ENCODE results near the gene TOR1AIP2.

TOR1AIP2 gene

GRCh38 chr1:179875596-179876299, 1.9 kb downstream of the TOR1AIP2 start:
- H3K4me3 ChIP-seq (ENCODE audit: low read length) = no peak overlapping the region
- H3K4me1 ChIP-seq (ENCODE audit: control insufficient read depth, insufficient read depth, low read length) = no peaks in the 10 kb centered on the region
- no peak overlapping the region for H3K27ac ChIP-seq (ENCODE audit: low read length)
- H3K9me3 ChIP-seq (ENCODE audit: control insufficient read depth, insufficient read depth, low read length) = no peaks in the 10 kb centered on the region
- WGBS (ENCODE audit: insufficient coverage, insufficient read length) = no CpG with 5 or more reads among the region's 4 CpGs
- no peak for DNase-seq (ENCODE audit: low read depth, low spot score)
- H3K27me3 ChIP-seq (ENCODE audit: control insufficient read depth, insufficient read depth, low read length) = no peaks in the 10 kb centered on the region
- H3K36me3 ChIP-seq (ENCODE audit: control insufficient read depth, insufficient read depth, low read length) = no peaks in the 10 kb centered on the region

GRCh38 chr1:179873438-179873851, 4.2 kb downstream of the TOR1AIP2 start:
- WGBS (ENCODE audit: insufficient coverage, insufficient read length) = no CpG with 5 or more reads among the region's 2 CpGs
- no peaks in the 10 kb centered on the region; the same call in 1 of the 2 replicates for H3K36me3 ChIP-seq (ENCODE audit: control insufficient read depth, insufficient read depth, low read length)
- H3K4me1 ChIP-seq (ENCODE audit: control insufficient read depth, insufficient read depth, low read length) = no peaks in the 10 kb centered on the region

GRCh38 chr1:179872558-179872957, 5.0 kb downstream of the TOR1AIP2 start:
- no peak for DNase-seq (ENCODE audit: low read depth, low spot score)
- no peaks in the 10 kb centered on the region; the same call in 1 of the 2 replicates for H3K36me3 ChIP-seq (ENCODE audit: control insufficient read depth, insufficient read depth, low read length)
- no CpG with 5 or more reads among the region's 5 CpGs for WGBS (ENCODE audit: insufficient coverage, insufficient read length)
- H3K9me3 ChIP-seq (ENCODE audit: control insufficient read depth, insufficient read depth, low read length) = no peaks in the 10 kb centered on the region
- H3K27ac ChIP-seq (ENCODE audit: low read length) = no peak overlapping the region
- no peaks in the 10 kb centered on the region for H3K4me1 ChIP-seq (ENCODE audit: control insufficient read depth, insufficient read depth, low read length)
- no peak overlapping the region for H3K4me3 ChIP-seq (ENCODE audit: low read length)
- no peaks in the 10 kb centered on the region for H3K27me3 ChIP-seq (ENCODE audit: control insufficient read depth, insufficient read depth, low read length)

More at GRCh38 chr1:179873438-179873851, 4.2 kb downstream of the TOR1AIP2 start:
- no peak overlapping the region for H3K27ac ChIP-seq (ENCODE audit: low read length)
- DNase-seq (ENCODE audit: low read depth, low spot score) = no peak
- no peaks in the 10 kb centered on the region for H3K27me3 ChIP-seq (ENCODE audit: control insufficient read depth, insufficient read depth, low read length)
- H3K4me3 ChIP-seq (ENCODE audit: low read length) = no peak overlapping the region
- no peaks in the 10 kb centered on the region for H3K9me3 ChIP-seq (ENCODE audit: control insufficient read depth, insufficient read depth, low read length)

- no peak for DNase-seq (ENCODE audit: low read depth, low spot score)
- no peaks in the 10 kb centered on the region for H3K4me1 ChIP-seq (ENCODE audit: control insufficient read depth, insufficient read depth, low read length)
- no peak overlapping the region for H3K27ac ChIP-seq (ENCODE audit: low read length)
- H3K27me3 ChIP-seq (ENCODE audit: control insufficient read depth, insufficient read depth, low read length) = no peaks in the 10 kb centered on the region
- no peak overlapping the region for H3K4me3 ChIP-seq (ENCODE audit: low read length)
- H3K9me3 ChIP-seq (ENCODE audit: control insufficient read depth, insufficient read depth, low read length) = no peaks in the 10 kb centered on the region
- no peaks in the 10 kb centered on the region; the same call in 1 of the 2 replicates for H3K36me3 ChIP-seq (ENCODE audit: control insufficient read depth, insufficient read depth, low read length)
- no CpG with 5 or more reads among the region's 1 CpG for WGBS (ENCODE audit: insufficient coverage, insufficient read length)
Observed at GRCh38 chr1:179871940-179872339, 5.7 kb downstream of the TOR1AIP2 start.

GRCh38 chr1:179870870-179871269, 6.7 kb downstream of the TOR1AIP2 start:
- H3K27ac ChIP-seq (ENCODE audit: low read length) = no peak overlapping the region
- no peaks in the 10 kb centered on the region for H3K4me1 ChIP-seq (ENCODE audit: control insufficient read depth, insufficient read depth, low read length)
- no peak for DNase-seq (ENCODE audit: low read depth, low spot score)
- no peaks in the 10 kb centered on the region; the same call in 1 of the 2 replicates for H3K36me3 ChIP-seq (ENCODE audit: control insufficient read depth, insufficient read depth, low read length)
- no peaks in the 10 kb centered on the region for H3K9me3 ChIP-seq (ENCODE audit: control insufficient read depth, insufficient read depth, low read length)
- WGBS (ENCODE audit: insufficient coverage, insufficient read length) = no CpG with 5 or more reads among the region's 1 CpG
- H3K4me3 ChIP-seq (ENCODE audit: low read length) = no peak overlapping the region
- no peaks in the 10 kb centered on the region for H3K27me3 ChIP-seq (ENCODE audit: control insufficient read depth, insufficient read depth, low read length)

- Histone ChIP-seq H3K27me3 (ENCODE audit: control insufficient read depth, insufficient read depth, low read length) (no peaks in the 10 kb centered on the region), H3K4me3 (ENCODE audit: low read length) (no peak overlapping the region), H3K36me3 (ENCODE audit: control insufficient read depth, insufficient read depth, low read length) (peaks cover 8% of the 10 kb centered on the region; the same call in 1 of the 2 replicates), H3K27ac (ENCODE audit: low read length) (no peak overlapping the region), H3K9me3 (ENCODE audit: control insufficient read depth, insufficient read depth, low read length) (no peaks in the 10 kb centered on the region), H3K4me1 (ENCODE audit: control insufficient read depth, insufficient read depth, low read length) (no peaks in the 10 kb centered on the region)
- no peak for DNase-seq (ENCODE audit: low read depth, low spot score)
- no CpG with 5 or more reads among the region's 1 CpG for WGBS (ENCODE audit: insufficient coverage, insufficient read length)
Observed at GRCh38 chr1:179867493-179868330, 9.9 kb downstream of the TOR1AIP2 start.

GRCh38 chr1:179866616-179867015, 11.0 kb downstream of the TOR1AIP2 start:
- no peak overlapping the region for H3K4me3 ChIP-seq (ENCODE audit: low read length)
- WGBS (ENCODE audit: insufficient coverage, insufficient read length) = no CpG with 5 or more reads among the region's 7 CpGs
- H3K36me3 ChIP-seq (ENCODE audit: control insufficient read depth, insufficient read depth, low read length) = peaks cover 8% of the 10 kb centered on the region; the same call in 1 of the 2 replicates
- no peak overlapping the region for H3K27ac ChIP-seq (ENCODE audit: low read length)
- no peaks in the 10 kb centered on the region for H3K9me3 ChIP-seq (ENCODE audit: control insufficient read depth, insufficient read depth, low read length)
- no peaks in the 10 kb centered on the region for H3K27me3 ChIP-seq (ENCODE audit: control insufficient read depth, insufficient read depth, low read length)
- DNase-seq (ENCODE audit: low read depth, low spot score) = no peak
- H3K4me1 ChIP-seq (ENCODE audit: control insufficient read depth, insufficient read depth, low read length) = no peaks in the 10 kb centered on the region

- no peak overlapping the region for H3K27ac ChIP-seq (ENCODE audit: low read length)
- peaks cover 8% of the 10 kb centered on the region; the same call in 1 of the 2 replicates for H3K36me3 ChIP-seq (ENCODE audit: control insufficient read depth, insufficient read depth, low read length)
- no peaks in the 10 kb centered on the region for H3K4me1 ChIP-seq (ENCODE audit: control insufficient read depth, insufficient read depth, low read length)
- DNase-seq (ENCODE audit: low read depth, low spot score) = no peak
- WGBS (ENCODE audit: insufficient coverage, insufficient read length) = no CpG with 5 or more reads among the region's 6 CpGs
- H3K4me3 ChIP-seq (ENCODE audit: low read length) = no peak overlapping the region
- H3K27me3 ChIP-seq (ENCODE audit: control insufficient read depth, insufficient read depth, low read length) = no peaks in the 10 kb centered on the region
- H3K9me3 ChIP-seq (ENCODE audit: control insufficient read depth, insufficient read depth, low read length) = no peaks in the 10 kb centered on the region
Observed at GRCh38 chr1:179865377-179865776, 12.2 kb downstream of the TOR1AIP2 start.

GRCh38 chr1:179860652-179861051, 17.0 kb downstream of the TOR1AIP2 start:
- DNase-seq (ENCODE audit: low read depth, low spot score) = no peak
- Histone ChIP-seq H3K4me3 (ENCODE audit: low read length) (no peak overlapping the region), H3K9me3 (ENCODE audit: control insufficient read depth, insufficient read depth, low read length) (no peaks in the 10 kb centered on the region), H3K27ac (ENCODE audit: low read length) (no peak overlapping the region), H3K27me3 (ENCODE audit: control insufficient read depth, insufficient read depth, low read length) (no peaks in the 10 kb centered on the region), H3K4me1 (ENCODE audit: control insufficient read depth, insufficient read depth, low read length) (no peaks in the 10 kb centered on the region), H3K36me3 (ENCODE audit: control insufficient read depth, insufficient read depth, low read length) (peaks cover 7% of the 10 kb centered on the region; the same call in 1 of the 2 replicates)
- no CpG with 5 or more reads among the region's 3 CpGs for WGBS (ENCODE audit: insufficient coverage, insufficient read length)

- Histone ChIP-seq H3K4me3 (ENCODE audit: low read length) (no peak overlapping the region), H3K9me3 (ENCODE audit: control insufficient read depth, insufficient read depth, low read length) (no peaks in the 10 kb centered on the region), H3K27me3 (ENCODE audit: control insufficient read depth, insufficient read depth, low read length) (no peaks in the 10 kb centered on the region), H3K27ac (ENCODE audit: low read length) (no peak overlapping the region), H3K36me3 (ENCODE audit: control insufficient read depth, insufficient read depth, low read length) (no peaks in the 10 kb centered on the region; the same call in 1 of the 2 replicates), H3K4me1 (ENCODE audit: control insufficient read depth, insufficient read depth, low read length) (no peaks in the 10 kb centered on the region)
- DNase-seq (ENCODE audit: low read depth, low spot score) = no peak
- WGBS (ENCODE audit: insufficient coverage, insufficient read length) = no CpG with 5 or more reads among the region's 4 CpGs
Observed at GRCh38 chr1:179857009-179857408, 20.6 kb downstream of the TOR1AIP2 start.

Measured in iPS DF 6.9 (cell line).